Ectodermal cell (in vitro differentiated cells): ENCODE measurements around the gene PCDHB14.
"Not testable (repeated sequence)": the region's sequence is repeated elsewhere in the genome, so short reads cannot be mapped to it uniquely, and the experiment has no call there.

Experiments
- H3K27ac ChIP-seq: 2 replicates; pipeline ENCODE4 v1.7.0; 2013; ENCODE audit warnings: mild to moderate bottlenecking, low read depth, low read length; ENCODE audit not compliant: insufficient read depth, poor library complexity, severe bottlenecking
- H3K27me3 ChIP-seq: 2 replicates; pipeline ENCODE4 v1.7.0; 2013; ENCODE audit warnings: mild to moderate bottlenecking, low read length; ENCODE audit not compliant: insufficient read depth, control insufficient read depth, poor library complexity, severe bottlenecking
- H3K36me3 ChIP-seq: one replicate; pipeline ENCODE4 v1.7.0; 2013; ENCODE audit warnings: low read length; ENCODE audit not compliant: control insufficient read depth, insufficient read depth
- H3K4me1 ChIP-seq: one replicate; pipeline ENCODE4 v1.7.0; 2013; ENCODE audit warnings: low read length; ENCODE audit not compliant: control insufficient read depth, insufficient read depth
- H3K4me3 ChIP-seq: 2 replicates; pipeline ENCODE4 v1.7.0; 2013; ENCODE audit warnings: low read depth, low read length, control low read depth; ENCODE audit not compliant: insufficient read depth
- H3K9me3 ChIP-seq: 2 replicates; pipeline ENCODE4 v1.7.0; 2013; ENCODE audit warnings: mild to moderate bottlenecking, low read length, moderate library complexity; ENCODE audit not compliant: control insufficient read depth
- WGBS, 2 experiments: methylation state at CpG; one replicate each; pipeline ENCODE4 v1.1.7; 2013; ENCODE audit warnings: missing lambda C conversion rate in 2 of 2; 5-methylcytosine and 5-hydroxymethylcytosine counted together

Gene PCDHB14

DNA sequence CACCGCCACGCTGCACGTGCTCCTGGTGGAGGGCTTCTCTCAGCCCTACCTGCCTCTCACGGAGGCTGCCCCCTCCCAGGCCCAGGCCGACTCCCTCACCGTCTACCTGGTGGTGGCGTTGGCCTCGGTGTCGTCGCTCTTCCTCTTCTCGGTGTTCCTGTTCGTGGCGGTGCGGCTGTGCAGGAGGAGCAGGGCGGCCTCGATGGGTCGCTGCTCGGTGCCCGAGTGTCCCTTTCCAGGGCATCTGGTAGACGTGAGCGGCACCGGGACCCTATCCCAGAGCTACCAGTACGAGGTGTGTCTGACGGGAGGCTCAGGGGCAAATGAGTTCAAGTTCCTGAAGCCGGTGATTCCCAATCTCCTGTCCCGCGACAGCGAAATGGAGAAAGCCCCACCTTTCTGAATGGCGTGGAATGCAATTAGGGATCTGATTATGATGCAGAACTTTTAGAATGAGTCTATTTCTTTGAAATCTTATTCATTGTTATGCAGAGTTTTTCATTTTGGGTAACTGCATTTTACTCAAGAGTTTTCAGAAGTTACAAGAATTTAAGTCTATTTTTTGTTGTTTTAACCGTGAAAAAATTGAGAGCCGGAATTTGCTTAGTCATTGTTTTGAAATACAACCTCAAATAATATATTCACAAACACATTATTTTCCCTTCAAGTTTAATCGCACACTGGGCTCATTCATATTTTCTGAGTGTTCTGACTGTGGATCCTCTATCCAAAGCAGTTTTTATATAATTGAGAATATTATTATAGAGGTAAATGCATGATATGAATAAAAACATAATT, 13.6 kb downstream of the PCDHB14 start:
- WGBS, 2 experiments = 95 to 96% methylated on average over 32 of the region's 32 CpGs
- H3K27me3 ChIP-seq = no peaks in the 10 kb centered on the region
- no peak overlapping the region for H3K27ac ChIP-seq
- peaks cover 6% of the 10 kb centered on the region for H3K9me3 ChIP-seq
- no peak overlapping the region for H3K4me3 ChIP-seq
- H3K36me3 ChIP-seq = no peaks in the 10 kb centered on the region
- no peaks in the 10 kb centered on the region for H3K4me1 ChIP-seq

DNA sequence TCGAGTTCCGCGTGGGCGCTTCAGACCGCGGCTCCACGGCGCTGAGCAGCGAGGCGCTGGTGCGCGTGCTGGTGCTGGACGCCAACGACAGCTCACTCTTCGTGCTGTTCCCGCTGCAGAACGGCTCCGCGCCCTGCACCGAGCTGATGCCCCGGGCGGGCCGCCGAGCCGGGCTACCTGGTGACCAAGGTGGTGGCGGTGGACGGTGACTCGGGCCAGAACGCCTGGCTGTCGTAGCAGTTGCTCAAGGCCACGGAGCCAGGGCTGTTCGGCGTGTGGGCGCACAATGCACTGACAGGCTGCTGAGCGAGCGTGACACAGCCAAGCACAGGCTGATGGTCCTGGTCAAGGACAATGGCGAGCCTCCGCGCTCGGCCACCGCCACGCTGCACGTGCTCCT, 18.4 kb downstream of the PCDHB14 start:
- Histone ChIP-seq H3K36me3 (no peaks in the 10 kb centered on the region), H3K9me3 (no peaks in the 10 kb centered on the region), H3K4me3 (no peak overlapping the region), H3K27me3 (no peaks in the 10 kb centered on the region), H3K4me1 (no peaks in the 10 kb centered on the region), H3K27ac (no peak overlapping the region)
- 95% methylated on average over 43 of the region's 43 CpGs for WGBS, 2 experiments

DNA sequence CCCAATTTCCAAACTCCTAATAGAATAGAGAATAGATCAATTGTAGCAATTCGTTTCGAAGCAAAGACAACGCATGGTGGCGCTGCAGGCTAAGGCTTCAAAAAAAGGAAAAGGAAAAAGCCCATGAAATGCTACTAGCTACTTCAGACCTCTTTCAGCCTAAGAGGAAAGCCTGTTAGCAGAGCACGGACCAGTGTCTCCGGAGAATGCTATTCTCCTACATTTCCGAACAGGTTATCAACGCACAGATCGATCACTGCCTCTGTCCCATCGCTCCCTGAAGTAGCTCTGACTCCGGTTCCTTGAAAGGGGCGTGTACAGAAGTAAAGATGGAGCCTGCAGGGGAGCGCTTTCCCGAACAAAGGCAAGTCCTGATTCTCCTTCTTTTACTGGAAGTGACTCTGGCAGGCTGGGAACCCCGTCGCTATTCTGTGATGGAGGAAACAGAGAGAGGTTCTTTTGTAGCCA, 22.1 kb downstream of the PCDHB14 start, which contains the start of gene PCDHB15:
PCDHB15 (plus strand) TSS at position 146 of the 468 bp plus-strand sequence; CDS start at position 330, 184 bp downstream.
- Histone ChIP-seq H3K9me3 (peaks cover 5% of the 10 kb centered on the region), H3K4me3 (no peak within 1 kb of the TSS), H3K4me1 (no peaks in the 10 kb centered on the region), H3K27me3 (no peaks in the 10 kb centered on the region), H3K36me3 (no peaks in the 10 kb centered on the region), H3K27ac (no peak within 1 kb of the TSS)
- WGBS, 2 experiments = 80 to 86% methylated on average over 16 of the region's 16 CpGs

DNA sequence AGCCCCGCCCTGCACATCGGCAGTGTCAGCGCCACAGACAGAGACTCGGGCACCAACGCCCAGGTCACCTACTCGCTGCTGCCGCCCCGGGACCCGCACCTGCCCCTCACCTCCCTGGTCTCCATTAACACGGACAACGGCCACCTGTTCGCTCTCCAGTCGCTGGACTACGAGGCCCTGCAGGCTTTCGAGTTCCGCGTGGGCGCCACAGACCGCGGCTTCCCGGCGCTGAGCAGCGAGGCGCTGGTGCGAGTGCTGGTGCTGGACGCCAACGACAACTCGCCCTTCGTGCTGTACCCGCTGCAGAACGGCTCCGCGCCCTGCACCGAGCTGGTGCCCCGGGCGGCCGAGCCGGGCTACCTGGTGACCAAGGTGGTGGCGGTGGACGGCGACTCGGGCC, 23.8 kb downstream of the PCDHB14 start:
- not testable (repeated sequence) for H3K4me1 ChIP-seq, H3K9me3 ChIP-seq, H3K36me3 ChIP-seq, H3K4me3 ChIP-seq, H3K27ac ChIP-seq, H3K27me3 ChIP-seq
- 91% methylated on average over 22 to 23 of the region's 42 CpGs for WGBS, 2 experiments

DNA sequence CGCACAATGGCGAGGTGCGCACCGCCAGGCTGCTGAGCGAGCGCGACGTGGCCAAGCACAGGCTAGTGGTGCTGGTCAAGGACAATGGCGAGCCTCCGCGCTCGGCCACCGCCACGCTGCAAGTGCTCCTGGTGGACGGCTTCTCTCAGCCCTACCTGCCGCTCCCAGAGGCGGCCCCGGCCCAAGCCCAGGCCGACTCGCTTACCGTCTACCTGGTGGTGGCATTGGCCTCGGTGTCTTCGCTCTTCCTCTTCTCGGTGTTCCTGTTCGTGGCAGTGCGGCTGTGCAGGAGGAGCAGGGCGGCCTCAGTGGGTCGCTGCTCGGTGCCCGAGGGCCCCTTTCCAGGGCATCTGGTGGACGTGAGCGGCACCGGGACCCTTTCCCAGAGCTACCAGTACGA, 24.3 kb downstream of the PCDHB14 start:
- not testable (repeated sequence) for H3K27me3 ChIP-seq, H3K4me1 ChIP-seq, H3K4me3 ChIP-seq, H3K27ac ChIP-seq, H3K36me3 ChIP-seq, H3K9me3 ChIP-seq
- 96 to 97% methylated on average over 34 of the region's 34 CpGs for WGBS, 2 experiments

DNA sequence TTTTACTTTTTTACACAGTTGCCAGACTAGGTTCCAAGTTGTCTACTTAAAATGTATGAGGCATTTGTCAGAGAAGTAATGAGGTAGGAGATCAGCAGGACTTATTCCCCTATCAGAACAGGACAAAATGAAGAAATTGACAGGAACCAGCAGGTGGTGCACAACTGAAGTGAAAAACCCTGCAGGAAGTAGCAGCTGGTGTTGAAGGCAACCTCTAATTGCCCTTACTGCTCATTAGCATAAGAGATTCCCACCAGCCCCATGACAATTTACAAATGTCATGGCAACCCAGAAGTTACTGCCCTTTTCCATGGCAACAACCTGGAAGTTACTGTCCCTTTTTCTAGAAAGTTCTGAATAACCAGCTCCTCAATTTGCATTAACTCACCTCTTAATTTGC, 27.4 kb downstream of the PCDHB14 start:
- no peak overlapping the region for H3K4me3 ChIP-seq
- no peaks in the 10 kb centered on the region for H3K36me3 ChIP-seq
- peaks cover 22% of the 10 kb centered on the region for H3K9me3 ChIP-seq
- H3K27ac ChIP-seq = no peak overlapping the region
- H3K4me1 ChIP-seq = no peaks in the 10 kb centered on the region
- no peaks in the 10 kb centered on the region for H3K27me3 ChIP-seq

DNA sequence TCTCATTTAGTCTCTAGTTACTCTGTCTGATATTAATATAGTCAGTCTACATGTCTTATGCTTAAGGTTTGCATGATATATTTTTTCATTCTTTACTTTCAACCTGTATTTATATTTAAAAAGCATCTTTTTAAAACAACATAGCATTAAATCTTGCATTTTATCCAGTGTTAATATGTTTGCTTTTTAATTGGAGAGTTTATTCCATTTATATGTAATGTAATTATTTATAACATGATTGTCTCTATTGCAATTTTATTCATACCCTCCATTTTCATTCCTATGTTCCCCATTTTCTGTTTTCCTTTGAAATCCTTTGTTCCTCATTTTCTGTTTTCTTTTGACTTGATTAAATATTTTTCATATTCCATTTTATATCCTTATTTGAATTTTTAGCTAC, 35.3 kb downstream of the PCDHB14 start:
- H3K36me3 ChIP-seq = no peaks in the 10 kb centered on the region
- H3K4me1 ChIP-seq = no peaks in the 10 kb centered on the region
- no peak overlapping the region for H3K4me3 ChIP-seq
- no peak overlapping the region for H3K27ac ChIP-seq
- no peaks in the 10 kb centered on the region for H3K27me3 ChIP-seq
- peaks cover 23% of the 10 kb centered on the region for H3K9me3 ChIP-seq

GRCh38 chr5:141258948-141259347, 35.8 kb downstream of the PCDHB14 start:
- Histone ChIP-seq H3K9me3 (peaks cover 18% of the 10 kb centered on the region), H3K4me1 (no peaks in the 10 kb centered on the region), H3K27ac (no peak overlapping the region), H3K4me3 (no peak overlapping the region), H3K36me3 (no peaks in the 10 kb centered on the region), H3K27me3 (no peaks in the 10 kb centered on the region)

DNA sequence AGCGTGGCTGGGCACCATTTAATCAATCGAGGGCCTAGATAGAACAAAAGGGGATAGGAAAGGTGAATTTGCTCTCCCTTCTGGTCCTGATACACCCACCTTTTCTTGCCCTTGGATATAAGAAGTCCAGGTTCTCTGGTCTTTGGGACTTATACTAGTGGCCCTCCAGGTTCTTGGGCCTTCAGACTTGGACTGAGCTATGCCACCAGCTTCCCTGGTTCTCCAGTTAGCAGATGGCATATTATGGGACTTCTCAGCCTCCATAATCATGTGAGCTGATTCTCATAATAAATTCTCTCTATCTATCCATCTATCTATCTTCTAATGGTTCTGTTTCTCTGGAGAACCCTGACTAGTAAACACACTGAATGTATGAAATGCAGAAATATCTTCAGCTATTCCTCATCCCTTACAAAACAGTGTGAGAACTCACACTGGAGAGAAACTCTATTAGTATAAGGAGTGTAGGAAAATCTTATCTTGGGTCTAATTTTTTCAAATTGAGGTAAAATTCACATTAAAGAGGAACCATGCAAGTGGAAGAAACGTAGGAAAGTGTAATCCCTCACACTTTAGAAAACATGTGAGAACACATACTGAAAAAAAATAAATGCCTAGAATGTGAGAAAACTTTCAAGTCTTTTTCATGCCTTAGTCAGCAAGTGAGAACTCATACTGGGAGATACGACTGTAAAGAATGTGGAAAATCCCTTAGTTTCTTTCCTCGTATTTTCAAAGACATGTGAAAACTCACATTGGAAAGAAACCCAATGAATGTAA, 37.5 kb downstream of the PCDHB14 start:
- Histone ChIP-seq H3K9me3 (peaks cover 17% of the 10 kb centered on the region), H3K27ac (no peak overlapping the region), H3K4me3 (no peak overlapping the region), H3K27me3 (no peaks in the 10 kb centered on the region), H3K36me3 (no peaks in the 10 kb centered on the region), H3K4me1 (no peaks in the 10 kb centered on the region)
- WGBS, 2 experiments = 68 to 70% methylated on average over 4 to 5 of the region's 5 CpGs

DNA sequence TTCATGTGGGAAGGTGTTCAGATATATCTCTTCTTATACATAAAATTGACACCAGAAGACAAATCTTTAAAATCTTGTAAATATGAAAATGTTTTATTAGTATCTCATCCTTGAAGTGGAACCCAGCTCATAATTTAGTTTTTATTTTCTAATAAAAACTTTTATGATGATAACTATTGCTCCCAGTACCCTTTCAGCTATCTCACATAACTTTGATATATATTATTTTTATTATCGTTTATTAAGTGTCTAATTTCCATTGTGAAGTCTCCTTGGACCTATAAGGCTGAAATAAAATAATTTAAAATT, 38.0 kb downstream of the PCDHB14 start:
- no CpG with 5 or more reads among the region's 1 CpG for WGBS, 2 experiments
- Histone ChIP-seq H3K27me3 (no peaks in the 10 kb centered on the region), H3K27ac (no peak overlapping the region), H3K4me3 (no peak overlapping the region), H3K9me3 (peaks cover 17% of the 10 kb centered on the region), H3K4me1 (no peaks in the 10 kb centered on the region), H3K36me3 (no peaks in the 10 kb centered on the region)
